ENCODE data around the gene CDKL4.
"Not testable (repeated sequence)": the region's sequence is repeated elsewhere in the genome, so short reads cannot be mapped to it uniquely, and the experiment has no call there.

Gene CDKL4

GRCh38 chr2:39176997-39177396 lies 66.8 kb downstream of the CDKL4 start:
- no peak for DNase-seq

- DNase-seq: no peak
These were observed 68.6 kb downstream of the CDKL4 start for GRCh38 chr2:39175026-39175812.

DNA sequence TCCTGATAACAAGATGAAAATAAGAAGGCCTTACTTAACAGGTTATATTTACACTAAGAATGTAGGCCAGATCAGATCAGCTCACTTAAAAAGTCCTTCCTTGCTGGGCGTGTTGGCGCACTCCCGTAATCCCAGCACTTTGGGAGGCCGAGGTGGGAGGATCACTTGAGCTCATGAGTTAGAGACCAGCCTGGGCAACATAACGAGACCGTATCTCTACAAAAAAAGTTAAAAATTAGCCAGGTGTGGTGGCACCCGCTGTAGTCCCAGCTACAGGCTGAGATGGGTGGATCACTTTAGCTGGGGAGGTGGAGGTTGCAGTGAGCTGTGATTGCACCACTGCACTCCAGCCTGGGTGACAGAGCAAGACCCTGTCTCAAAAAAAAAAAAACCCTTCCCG lies 69.7 kb downstream of the CDKL4 start:
- DNase-seq: no peak

DNA sequence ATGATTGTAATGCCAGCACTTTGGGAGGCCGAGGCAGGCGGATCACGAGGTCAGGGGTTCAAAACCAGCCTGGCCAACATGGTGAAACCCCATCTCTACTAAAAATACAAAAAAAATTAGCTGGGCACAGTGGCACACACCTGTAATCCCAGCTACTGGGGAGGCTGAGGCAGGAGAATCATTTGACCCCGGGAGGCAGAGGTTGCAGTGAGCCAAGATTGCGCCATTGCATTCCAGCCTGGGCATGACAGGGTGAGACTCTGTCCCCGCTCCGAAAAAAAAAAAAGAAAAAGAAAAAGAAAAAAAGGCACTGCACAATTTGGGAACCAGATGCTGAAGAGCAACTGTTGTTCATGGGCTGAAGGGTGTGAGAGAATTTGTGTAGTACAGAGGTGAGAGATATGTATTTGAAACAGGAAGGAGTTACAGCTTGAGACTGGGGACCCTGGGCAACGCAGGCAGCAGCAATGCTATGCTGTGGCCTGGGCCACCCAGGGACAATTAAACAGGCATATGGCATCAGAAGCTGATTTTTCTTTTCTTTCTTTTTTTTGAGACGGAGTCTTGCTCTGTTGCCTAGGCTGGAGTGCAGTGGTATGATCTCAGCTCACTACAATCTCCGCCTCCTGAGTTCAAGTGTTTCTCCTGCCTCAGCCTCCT lies 71.6 kb downstream of the CDKL4 start:
- not testable (repeated sequence) for DNase-seq

GRCh38 chr2:39171621-39172020 lies 72.1 kb downstream of the CDKL4 start:
- no peak for DNase-seq

DNA sequence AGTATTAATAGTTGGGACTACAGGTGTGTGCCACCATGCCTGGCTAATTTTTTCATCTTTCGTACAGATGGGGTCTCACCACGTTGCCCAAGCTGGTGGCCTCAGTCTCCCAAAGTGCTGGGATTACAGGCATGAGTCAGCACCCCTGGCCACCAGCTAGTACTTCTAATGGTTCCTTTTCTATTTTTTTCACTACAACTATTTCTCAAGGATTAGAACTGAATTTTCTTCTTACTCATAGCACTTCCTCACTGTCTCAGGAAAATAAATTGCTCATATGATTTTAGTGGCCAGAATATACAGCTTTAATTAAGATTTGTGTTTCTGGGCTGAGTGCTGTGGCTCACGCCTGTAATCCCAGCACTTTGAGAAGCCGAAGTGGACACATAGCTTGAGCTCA lies 79.7 kb downstream of the CDKL4 start:
- no peak for DNase-seq

GRCh38 chr2:39160982-39161381 lies 82.8 kb downstream of the CDKL4 start:
- DNase-seq: no peak

- DNase-seq: no peak
These were observed 84.5 kb downstream of the CDKL4 start for GRCh38 chr2:39159283-39159682.

DNA sequence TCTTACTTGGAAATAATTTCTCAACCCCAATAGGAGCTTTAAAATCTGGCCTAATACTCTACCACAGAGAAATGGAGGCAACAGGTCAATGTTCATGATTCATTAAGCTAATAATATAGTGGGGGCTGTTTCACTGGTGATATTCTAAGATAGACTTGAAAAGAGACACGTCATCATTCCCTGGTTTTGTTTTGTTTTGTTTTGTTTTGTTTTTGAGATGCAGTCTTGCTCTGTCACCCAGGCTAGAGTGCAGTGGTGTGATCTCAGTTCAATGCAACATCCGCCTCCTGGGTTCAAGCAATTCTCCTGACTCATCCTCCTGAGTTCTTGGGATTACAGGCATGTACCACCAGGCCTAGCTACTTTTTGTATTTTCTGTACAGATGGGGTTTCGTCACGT lies 85.4 kb downstream of the CDKL4 start:
- DNase-seq: no peak

DNA sequence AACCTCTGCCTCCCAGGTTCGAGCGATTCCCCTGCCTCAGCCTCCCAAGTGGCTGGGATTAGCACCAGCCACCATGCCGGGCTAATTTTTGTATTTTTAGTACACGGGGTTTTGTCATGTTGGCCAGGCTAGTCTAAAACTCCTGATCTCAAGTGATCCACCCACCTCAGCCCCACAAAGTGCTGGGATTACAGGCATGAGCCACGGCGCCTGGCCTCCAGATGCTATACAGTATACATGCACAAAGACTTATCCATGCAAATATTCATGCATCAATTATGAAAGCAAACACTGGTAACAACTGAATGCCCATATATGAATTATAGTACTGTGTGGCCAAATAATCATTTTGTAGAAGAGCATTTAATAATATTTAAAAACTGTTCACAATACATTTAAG lies 86.9 kb downstream of the CDKL4 start:
- DNase-seq: no peak

DNA sequence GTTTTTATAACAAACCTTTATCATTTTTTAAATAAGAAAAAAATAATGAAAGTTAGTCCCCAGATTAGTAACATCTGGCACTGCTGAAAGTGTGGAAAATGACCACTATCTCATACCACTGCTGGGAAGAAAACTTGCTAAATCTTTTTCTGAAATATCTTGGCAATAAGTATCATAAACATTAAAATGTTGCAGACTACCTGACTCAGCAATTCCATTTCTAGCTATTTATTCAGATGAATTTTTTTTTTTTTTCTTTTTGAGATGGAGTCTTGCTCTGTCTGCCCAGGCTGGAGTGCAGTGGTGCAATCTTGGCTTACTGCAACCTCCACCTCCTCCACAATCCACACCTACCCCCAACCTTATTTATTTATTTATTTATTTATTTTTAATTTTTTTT lies 87.7 kb downstream of the CDKL4 start:
- DNase-seq: no peak

GRCh38 chr2:39155573-39155972 lies 88.2 kb downstream of the CDKL4 start:
- not testable (repeated sequence) for DNase-seq

- DNase-seq: no peak
These were observed 88.8 kb downstream of the CDKL4 start for GRCh38 chr2:39154944-39155343.

DNA sequence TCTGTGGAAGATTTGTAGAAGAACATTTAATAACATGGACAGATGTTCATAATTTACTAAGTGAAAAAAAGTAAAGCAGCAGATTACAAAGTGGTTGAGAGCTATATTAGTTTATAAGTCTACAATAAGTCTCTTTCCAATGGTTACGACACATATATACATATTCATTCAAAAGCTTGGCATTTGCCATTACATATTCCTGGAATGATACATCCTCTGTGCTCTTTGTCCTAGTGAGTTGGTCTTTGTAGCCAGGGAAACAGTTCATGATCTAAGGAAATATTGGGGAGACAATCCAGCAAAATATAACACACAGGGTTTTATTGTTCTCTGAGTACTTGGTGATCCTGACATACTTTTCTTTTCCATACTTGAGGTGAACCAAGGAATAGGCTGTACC lies 90.5 kb downstream of the CDKL4 start:
- DNase-seq: no peak

DNA sequence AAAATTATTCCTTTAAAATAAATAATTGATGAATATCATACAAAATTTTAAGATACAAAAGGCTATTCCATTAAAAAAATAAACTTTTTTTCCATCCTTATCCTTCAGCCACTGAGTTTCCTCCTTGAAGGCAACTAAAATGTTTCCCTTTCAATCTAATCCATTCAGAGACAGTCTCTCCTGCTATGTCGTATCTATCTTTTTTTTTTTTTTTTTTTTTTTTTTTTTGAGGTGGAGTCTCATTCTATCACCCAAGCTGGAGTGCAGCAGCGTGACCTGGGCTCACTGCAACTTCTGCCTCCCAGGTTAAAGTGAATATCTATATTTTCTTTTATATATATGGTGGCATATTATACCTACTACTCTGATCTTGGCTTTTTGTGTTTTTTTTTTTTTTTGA lies 91.3 kb downstream of the CDKL4 start:
- DNase-seq: no peak

- DNase-seq: no peak
These were observed 92.8 kb downstream of the CDKL4 start for GRCh38 chr2:39150890-39151497.

DNA sequence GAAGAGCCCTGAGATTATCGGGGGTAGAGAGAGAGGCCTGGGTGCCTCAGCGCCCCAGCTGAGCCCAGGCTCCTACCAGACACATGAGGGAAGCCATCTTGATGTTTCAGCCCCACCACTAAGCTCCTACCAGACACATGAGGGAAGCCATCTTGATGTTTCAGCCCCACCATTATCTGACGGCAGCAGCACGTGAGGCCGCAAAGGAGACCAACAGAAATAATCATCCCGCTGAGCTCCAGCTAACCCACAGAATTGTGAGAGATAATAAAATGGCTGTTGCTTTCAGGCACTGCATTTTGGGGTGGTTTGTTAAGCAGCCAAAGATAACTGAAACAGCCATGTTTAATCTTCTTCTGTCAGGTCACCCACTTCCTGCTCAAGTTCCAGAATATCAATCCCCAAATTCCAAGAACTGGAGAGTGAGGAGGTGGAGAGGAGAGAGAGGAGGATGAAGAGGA lies 93.6 kb downstream of the CDKL4 start:
- DNase-seq: no peak

DNA sequence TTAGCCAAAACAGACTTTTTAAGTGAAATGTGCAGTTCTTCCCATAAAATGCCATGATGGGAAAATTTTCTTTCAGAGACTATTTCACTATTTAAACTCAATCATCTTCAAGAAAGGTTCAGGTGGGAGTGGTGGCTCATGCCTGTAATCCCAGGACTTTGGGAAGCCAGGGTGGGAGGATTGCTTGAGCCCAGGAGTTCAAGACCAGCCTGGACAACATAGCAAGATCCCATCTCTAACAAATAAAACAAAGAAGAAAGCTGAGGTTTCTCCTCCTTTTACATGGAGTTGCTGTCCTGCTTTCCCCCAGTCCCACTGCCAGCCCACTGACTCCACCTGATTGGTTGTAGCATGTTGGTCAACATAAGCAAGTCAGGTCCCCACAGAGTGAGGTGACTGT lies 97.1 kb downstream of the CDKL4 start:
- DNase-seq: no peak

DNA sequence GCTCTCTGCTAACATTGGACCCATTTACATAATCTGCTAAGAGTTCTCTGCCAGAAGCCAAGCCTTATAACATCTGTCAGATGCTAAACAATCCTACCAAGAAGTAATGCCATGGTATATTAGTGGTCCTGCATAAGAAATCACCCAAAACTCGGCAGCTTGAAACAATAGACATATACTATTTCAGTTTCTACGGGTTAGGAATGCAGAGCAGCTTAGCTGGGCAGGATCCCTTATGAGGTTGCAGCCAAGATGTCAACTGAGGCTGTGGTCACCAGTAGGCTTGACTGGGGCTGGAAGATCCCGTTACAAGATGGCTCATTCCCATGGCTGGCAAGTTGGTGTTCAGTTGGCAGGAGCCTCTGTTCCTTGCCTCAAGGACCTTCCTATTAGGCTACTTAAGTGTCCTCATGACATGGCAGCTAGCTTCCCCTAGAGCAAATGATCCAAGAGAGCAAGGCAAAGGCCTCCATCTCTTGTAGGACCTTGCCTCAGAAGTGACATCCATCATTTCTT lies 97.8 kb downstream of the CDKL4 start:
- no peak for DNase-seq

GRCh38 chr2:39144416-39144815 lies 99.4 kb downstream of the CDKL4 start:
- DNase-seq: no peak

DNA sequence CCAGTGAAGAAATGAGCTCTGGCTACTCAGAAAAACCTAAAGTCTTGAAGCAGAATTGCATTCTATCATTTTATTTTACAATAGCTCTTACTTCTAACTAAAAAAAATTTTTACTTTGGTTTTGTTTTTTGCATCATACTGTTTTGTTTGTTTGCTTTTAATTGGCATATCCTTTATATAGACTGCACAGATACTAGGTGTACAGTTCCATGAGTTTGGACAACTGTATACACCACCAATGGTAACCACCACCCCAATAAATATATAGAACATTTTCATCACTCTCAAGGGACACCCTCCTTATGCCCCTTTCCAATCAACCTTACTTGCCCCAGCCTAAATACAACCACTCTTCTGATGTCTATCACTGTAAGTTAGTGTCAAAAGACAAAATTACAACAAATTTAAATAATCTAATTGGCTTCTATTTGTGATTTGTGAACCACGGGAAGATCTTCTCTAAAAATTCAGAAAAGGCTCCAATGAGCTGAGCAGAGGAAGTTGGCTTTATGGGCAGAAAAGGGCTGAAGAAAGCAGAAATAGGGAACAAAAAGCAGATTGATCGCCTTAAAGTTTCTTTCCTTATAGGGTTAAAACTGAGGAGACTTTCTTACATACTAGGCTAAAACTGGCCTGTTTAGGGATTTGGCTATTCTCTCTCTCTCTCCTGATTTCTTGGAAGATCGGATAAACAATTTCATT lies 100.7 kb downstream of the CDKL4 start:
- DNase-seq: no peak

- DNase-seq: no peak
These were observed 102.2 kb downstream of the CDKL4 start for GRCh38 chr2:39141334-39142271.
